Measurements from ENCODE around the gene MOB1B.

DNA sequence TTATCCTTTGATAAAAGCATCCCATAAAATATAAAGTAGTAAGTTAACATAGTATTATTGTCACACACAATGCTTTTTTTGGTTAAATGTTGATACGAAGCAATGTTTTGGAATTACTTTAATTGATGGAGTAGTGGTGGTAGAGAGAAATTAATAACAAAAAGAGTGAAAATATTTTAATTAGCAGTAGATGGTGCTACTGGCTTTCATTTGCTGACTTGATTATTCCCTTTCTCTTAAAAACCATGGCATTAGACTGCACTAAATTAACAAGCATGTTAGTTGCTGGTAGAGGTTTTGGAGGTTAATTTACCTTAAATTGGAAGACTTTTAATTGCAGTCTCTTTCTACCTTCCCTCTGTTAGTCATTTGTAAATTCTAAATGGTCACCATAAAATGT lies 82.4 kb downstream of the MOB1B start:
- TF ChIP-seq, protein P1, sequence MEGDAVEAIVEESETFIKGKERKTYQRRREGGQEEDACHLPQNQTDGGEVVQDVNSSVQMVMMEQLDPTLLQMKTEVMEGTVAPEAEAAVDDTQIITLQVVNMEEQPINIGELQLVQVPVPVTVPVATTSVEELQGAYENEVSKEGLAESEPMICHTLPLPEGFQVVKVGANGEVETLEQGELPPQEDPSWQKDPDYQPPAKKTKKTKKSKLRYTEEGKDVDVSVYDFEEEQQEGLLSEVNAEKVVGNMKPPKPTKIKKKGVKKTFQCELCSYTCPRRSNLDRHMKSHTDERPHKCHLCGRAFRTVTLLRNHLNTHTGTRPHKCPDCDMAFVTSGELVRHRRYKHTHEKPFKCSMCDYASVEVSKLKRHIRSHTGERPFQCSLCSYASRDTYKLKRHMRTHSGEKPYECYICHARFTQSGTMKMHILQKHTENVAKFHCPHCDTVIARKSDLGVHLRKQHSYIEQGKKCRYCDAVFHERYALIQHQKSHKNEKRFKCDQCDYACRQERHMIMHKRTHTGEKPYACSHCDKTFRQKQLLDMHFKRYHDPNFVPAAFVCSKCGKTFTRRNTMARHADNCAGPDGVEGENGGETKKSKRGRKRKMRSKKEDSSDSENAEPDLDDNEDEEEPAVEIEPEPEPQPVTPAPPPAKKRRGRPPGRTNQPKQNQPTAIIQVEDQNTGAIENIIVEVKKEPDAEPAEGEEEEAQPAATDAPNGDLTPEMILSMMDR (conservative IDR thresholded peaks at IDR 0.05; ENCODE audit: low read depth in 2 of 2), result no peak
- TF ChIP-seq POLR2AphosphoS5 (IDR thresholded peaks at IDR 0.05; ENCODE audit: low read depth), result no peak
- TF ChIP-seq JUNB (IDR thresholded peaks at IDR 0.05; ENCODE audit: unreplicated experiment), result no peak
- no peak for TF ChIP-seq ZNF114 (CRISPR knock-in tag; IDR thresholded peaks at IDR 0.05)
- no peak for TF ChIP-seq EZH2 (IDR thresholded peaks at IDR 0.05; ENCODE audit: low read depth, unreplicated experiment)
- no peak for TF ChIP-seq EZH2phosphoT487 (IDR thresholded peaks at IDR 0.05; ENCODE audit: unreplicated experiment)
- TF ChIP-seq, protein P2, sequence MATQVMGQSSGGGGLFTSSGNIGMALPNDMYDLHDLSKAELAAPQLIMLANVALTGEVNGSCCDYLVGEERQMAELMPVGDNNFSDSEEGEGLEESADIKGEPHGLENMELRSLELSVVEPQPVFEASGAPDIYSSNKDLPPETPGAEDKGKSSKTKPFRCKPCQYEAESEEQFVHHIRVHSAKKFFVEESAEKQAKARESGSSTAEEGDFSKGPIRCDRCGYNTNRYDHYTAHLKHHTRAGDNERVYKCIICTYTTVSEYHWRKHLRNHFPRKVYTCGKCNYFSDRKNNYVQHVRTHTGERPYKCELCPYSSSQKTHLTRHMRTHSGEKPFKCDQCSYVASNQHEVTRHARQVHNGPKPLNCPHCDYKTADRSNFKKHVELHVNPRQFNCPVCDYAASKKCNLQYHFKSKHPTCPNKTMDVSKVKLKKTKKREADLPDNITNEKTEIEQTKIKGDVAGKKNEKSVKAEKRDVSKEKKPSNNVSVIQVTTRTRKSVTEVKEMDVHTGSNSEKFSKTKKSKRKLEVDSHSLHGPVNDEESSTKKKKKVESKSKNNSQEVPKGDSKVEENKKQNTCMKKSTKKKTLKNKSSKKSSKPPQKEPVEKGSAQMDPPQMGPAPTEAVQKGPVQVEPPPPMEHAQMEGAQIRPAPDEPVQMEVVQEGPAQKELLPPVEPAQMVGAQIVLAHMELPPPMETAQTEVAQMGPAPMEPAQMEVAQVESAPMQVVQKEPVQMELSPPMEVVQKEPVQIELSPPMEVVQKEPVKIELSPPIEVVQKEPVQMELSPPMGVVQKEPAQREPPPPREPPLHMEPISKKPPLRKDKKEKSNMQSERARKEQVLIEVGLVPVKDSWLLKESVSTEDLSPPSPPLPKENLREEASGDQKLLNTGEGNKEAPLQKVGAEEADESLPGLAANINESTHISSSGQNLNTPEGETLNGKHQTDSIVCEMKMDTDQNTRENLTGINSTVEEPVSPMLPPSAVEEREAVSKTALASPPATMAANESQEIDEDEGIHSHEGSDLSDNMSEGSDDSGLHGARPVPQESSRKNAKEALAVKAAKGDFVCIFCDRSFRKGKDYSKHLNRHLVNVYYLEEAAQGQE (IDR thresholded peaks at IDR 0.05; ENCODE audit: unreplicated experiment), result no peak

All from GM23338 (cell line).